Lower lobe of right lung (tissue), 2 donors: Measurements from ENCODE around the gene ARHGAP28. TPM values are rescaled to one million over a fixed set of nuclear protein-coding genes. Genes with fewer than 3 reads are reported as not detected.

Experiments used
- ATAC-seq, 2 donors: fragments of 200-7000 bp; cut with Tn5 transposase; one replicate each; pipeline ENCODE4 v1.9.1; 2020 to 2022; ENCODE audit warnings: mild to moderate bottlenecking in 2 of 2, moderate library complexity in 2 of 2
- DNase-seq: peaks from one replicate; pipeline ENCODE4 v3.0.0-alpha.2; 2020
- H3K27ac ChIP-seq: fragments of 200-600 bp; one replicate; pipeline ENCODE4 v1.8.0; 2022
- H3K27me3 ChIP-seq: fragments of 200-600 bp; one replicate; pipeline ENCODE4 v1.8.0; 2022; ENCODE audit warnings: low read depth
- H3K36me3 ChIP-seq: fragments of 200-600 bp; one replicate; pipeline ENCODE4 v1.8.0; 2022; ENCODE audit warnings: mild to moderate bottlenecking
- H3K4me1 ChIP-seq: fragments of 200-600 bp; one replicate; pipeline ENCODE4 v1.8.0; 2022
- H3K4me3 ChIP-seq: fragments of 200-600 bp; one replicate; pipeline ENCODE4 v1.8.0; 2022; ENCODE audit warnings: mild to moderate bottlenecking
- H3K9me3 ChIP-seq: fragments of 200-600 bp; one replicate; pipeline ENCODE4 v1.8.0; 2022
- CTCF ChIP-seq: fragments of 200-600 bp; IDR thresholded peaks from one replicate; pipeline ENCODE4 v1.8.0; 2022; ENCODE audit warnings: antibody characterized with exemption, mild to moderate bottlenecking
- intact Hi-C: fragments of 100-400 bp; cut with DNase I; formaldehyde crosslinking; loops from one replicate; pipeline ENCODE4 v1.11.0; 2022
- total RNA-seq: library from RNA; stranded (reverse); fragmentation: NEBNext Ultra II Directional; extraction: Animal tissue kit (Norgen Biotek cat#: 25700); gene quantifications from one replicate; pipeline ENCODE4 v1.2.1, GENCODE V29; 2021
- donor health status: DM: no; HTN: yes; CAD: no; lungs with severe emphysema.

The ARHGAP28 gene
- total RNA-seq, 1 donor from 2014 or later: 13.1 TPM

- Histone ChIP-seq H3K9me3 (no peaks in the 10 kb centered on the region), H3K27ac (no peak overlapping the region), H3K27me3 (no peaks in the 10 kb centered on the region), H3K4me1 (no peaks in the 10 kb centered on the region), H3K4me3 (no peak overlapping the region), H3K36me3 (no peaks in the 10 kb centered on the region)
- ATAC-seq (no peak), DNase-seq (no peak)
- TF ChIP-seq CTCF: no peak
- intact Hi-C loops: no loop called here
Observed at GRCh38 chr18:6859676-6860422, 130.3 kb downstream of the ARHGAP28 start.

GRCh38 chr18:6860804-6861448 lies 131.4 kb downstream of the ARHGAP28 start:
- Histone ChIP-seq H3K9me3 (no peaks in the 10 kb centered on the region), H3K36me3 (no peaks in the 10 kb centered on the region), H3K27me3 (no peaks in the 10 kb centered on the region), H3K4me1 (no peaks in the 10 kb centered on the region), H3K27ac (no peak overlapping the region), H3K4me3 (no peak overlapping the region)
- no peak for TF ChIP-seq CTCF
- intact Hi-C loops: no loop called here
- DNase-seq (no peak), ATAC-seq (no peak)

- no peak for TF ChIP-seq CTCF
Observed at GRCh38 chr18:6865251-6865650, 135.7 kb downstream of the ARHGAP28 start.

GRCh38 chr18:6866552-6867085 lies 137.1 kb downstream of the ARHGAP28 start:
- no peak for TF ChIP-seq CTCF
- ATAC-seq: no peak

More at GRCh38 chr18:6865251-6865650, 135.7 kb downstream of the ARHGAP28 start:
- ATAC-seq (no peak), DNase-seq (no peak)
- no peaks in the 10 kb centered on the region for H3K27me3 ChIP-seq
- no peaks in the 10 kb centered on the region for H3K9me3 ChIP-seq
- no peaks in the 10 kb centered on the region for H3K4me1 ChIP-seq
- H3K27ac ChIP-seq: no peak overlapping the region
- intact Hi-C loops: no loop called here
- H3K36me3 ChIP-seq: no peaks in the 10 kb centered on the region
- H3K4me3 ChIP-seq: no peak overlapping the region

DNA sequence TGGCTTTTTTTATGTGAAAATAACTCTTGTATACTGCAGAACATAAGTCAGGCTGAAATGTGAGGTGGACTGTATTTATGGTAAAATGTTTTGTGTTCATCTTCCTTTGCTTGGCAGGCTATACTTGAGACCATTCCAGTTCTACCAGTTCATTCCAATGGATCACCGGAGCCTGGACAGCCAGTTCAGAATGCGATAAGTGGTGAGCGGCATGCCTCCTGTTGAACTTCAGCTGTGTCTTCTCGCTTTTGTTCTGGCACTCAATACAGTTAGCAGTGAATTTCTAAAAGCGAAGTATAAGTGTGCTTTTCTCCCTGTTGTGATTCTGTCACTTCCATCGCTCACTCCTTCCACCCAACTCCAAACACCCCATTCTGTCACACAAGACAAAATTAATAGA lies 138.5 kb downstream of the ARHGAP28 start:
- ATAC-seq (no peak), DNase-seq (no peak)
- TF ChIP-seq CTCF: no peak
- intact Hi-C loops: no loop called here
- Histone ChIP-seq H3K27me3 (no peaks in the 10 kb centered on the region), H3K4me3 (no peak overlapping the region), H3K27ac (no peak overlapping the region), H3K36me3 (peaks cover 8% of the 10 kb centered on the region), H3K9me3 (no peaks in the 10 kb centered on the region), H3K4me1 (no peaks in the 10 kb centered on the region)

More at GRCh38 chr18:6866552-6867085, 137.1 kb downstream of the ARHGAP28 start:
- Histone ChIP-seq H3K36me3 (peaks cover 8% of the 10 kb centered on the region), H3K4me1 (no peaks in the 10 kb centered on the region), H3K27me3 (no peaks in the 10 kb centered on the region), H3K27ac (no peak overlapping the region), H3K9me3 (no peaks in the 10 kb centered on the region), H3K4me3 (no peak overlapping the region)
- intact Hi-C loops: no loop called here
- DNase-seq: no peak
